Measurements from ENCODE around the gene HSD11B1. TPM values are rescaled to one million over a fixed set of nuclear protein-coding genes. Genes with fewer than 3 reads are reported as not detected.

The HSD11B1 gene
- polyA plus RNA-seq, 3 donors, result not detected

GRCh38 chr1:209738270-209738669, 33.6 kb downstream of the HSD11B1 start:
- intact Hi-C loops (cut with micrococcal nuclease), result no loop called here
- no peaks in the 10 kb centered on the region for H3K27me3 ChIP-seq (ENCODE audit: control insufficient read depth in 2 of 2, insufficient read depth in 2 of 2, low read length in 2 of 2)
- no peak overlapping the region for H3K9ac ChIP-seq (ENCODE audit: insufficient read depth, low read length, poor library complexity, severe bottlenecking)
- no peak overlapping the region for H3K4me3 Mint-ChIP-seq
- H3K9me3 ChIP-seq (replicated peaks in 1 of 2; ENCODE audit: control insufficient read depth in 1 of 2, insufficient read depth in 1 of 2, low read length in 2 of 2), result no peaks in the 10 kb centered on the region
- no peaks in the 10 kb centered on the region for H3K36me3 ChIP-seq (replicated peaks in 1 of 2; ENCODE audit: control insufficient read depth in 1 of 2, insufficient read depth in 2 of 2, low read length in 2 of 2)
- no peak overlapping the region for H3K4me3 ChIP-seq (replicated peaks in 1 of 3; ENCODE audit: low read depth in 2 of 3, low read length in 3 of 3)
- H2AFZ ChIP-seq (ENCODE audit: insufficient read depth, low read depth, low read length, poor library complexity, severe bottlenecking), result no peak overlapping the region
- no peak overlapping the region for H3K4me2 ChIP-seq (replicated peaks; ENCODE audit: extremely low read depth, low read length, poor library complexity, severe bottlenecking)
- H3K27ac ChIP-seq (ENCODE audit: low read depth in 1 of 2, low read length in 2 of 2), result no peak overlapping the region
- H3K27me3 Mint-ChIP-seq (ENCODE audit: low read depth in 3 of 3), result peaks cover 0 to 5% (median 2%) of the 10 kb centered on the region in 3 donors
- peaks cover 20% of the 10 kb centered on the region for H3K4me1 Mint-ChIP-seq
- no peaks in the 10 kb centered on the region for H3K9me3 Mint-ChIP-seq
- no peak overlapping the region for H3K27ac Mint-ChIP-seq
- DNase-seq, result no peak
- no peaks in the 10 kb centered on the region for H3K79me2 ChIP-seq (ENCODE audit: insufficient read depth, low read length)
- H3K36me3 Mint-ChIP-seq, result no peaks in the 10 kb centered on the region
- H3K4me1 ChIP-seq (ENCODE audit: control insufficient read depth in 1 of 2, insufficient read depth in 2 of 2, low read length in 2 of 2), result peaks cover 13% of the 10 kb centered on the region in 2 donors
- WGBS (ENCODE audit: insufficient coverage), result no CpG with 5 or more reads among the region's 1 CpG
- no peak for TF ChIP-seq CTCF (IDR thresholded peaks at IDR 0.05)
- H4K20me1 ChIP-seq (ENCODE audit: insufficient read depth, low read length), result no peaks in the 10 kb centered on the region

GRCh38 chr1:209741193-209741592, 36.5 kb downstream of the HSD11B1 start:
- H3K27me3 Mint-ChIP-seq (ENCODE audit: low read depth in 3 of 3), result peaks cover 0 to 6% (median 2%) of the 10 kb centered on the region in 3 donors
- H3K4me2 ChIP-seq (replicated peaks; ENCODE audit: extremely low read depth, low read length, poor library complexity, severe bottlenecking), result no peak overlapping the region
- H3K9me3 ChIP-seq (replicated peaks in 1 of 2; ENCODE audit: control insufficient read depth in 1 of 2, insufficient read depth in 1 of 2, low read length in 2 of 2), result no peaks in the 10 kb centered on the region
- H3K27ac ChIP-seq (ENCODE audit: low read depth in 1 of 2, low read length in 2 of 2), result no peak overlapping the region
- H3K9me3 Mint-ChIP-seq, result no peaks in the 10 kb centered on the region
- intact Hi-C loops (cut with micrococcal nuclease), result loop anchor here (5.0 to 10.0 kb wide), 2 partner anchors 39 to 46 kb away; partner anchors contain the start of gene HSD11B1 (in 1 of the 2)
- no peak overlapping the region for H3K27ac Mint-ChIP-seq
- no peak overlapping the region for H3K4me3 ChIP-seq (replicated peaks in 1 of 3; ENCODE audit: low read depth in 2 of 3, low read length in 3 of 3)
- H4K20me1 ChIP-seq (ENCODE audit: insufficient read depth, low read length), result no peaks in the 10 kb centered on the region
- no peaks in the 10 kb centered on the region for H3K27me3 ChIP-seq (ENCODE audit: control insufficient read depth in 2 of 2, insufficient read depth in 2 of 2, low read length in 2 of 2)
- H3K4me3 Mint-ChIP-seq, result no peak overlapping the region
- no peaks in the 10 kb centered on the region for H3K36me3 Mint-ChIP-seq
- no peak overlapping the region for H2AFZ ChIP-seq (ENCODE audit: insufficient read depth, low read depth, low read length, poor library complexity, severe bottlenecking)
- no peaks in the 10 kb centered on the region for H3K36me3 ChIP-seq (replicated peaks in 1 of 2; ENCODE audit: control insufficient read depth in 1 of 2, insufficient read depth in 2 of 2, low read length in 2 of 2)
- H3K4me1 ChIP-seq (ENCODE audit: control insufficient read depth in 1 of 2, insufficient read depth in 2 of 2, low read length in 2 of 2), result no peaks in the 10 kb centered on the region
- H3K4me1 Mint-ChIP-seq, result peaks cover 7% of the 10 kb centered on the region
- no peak for DNase-seq
- no peak for TF ChIP-seq CTCF (IDR thresholded peaks at IDR 0.05)
- H3K79me2 ChIP-seq (ENCODE audit: insufficient read depth, low read length), result no peaks in the 10 kb centered on the region
- no peak overlapping the region for H3K9ac ChIP-seq (ENCODE audit: insufficient read depth, low read length, poor library complexity, severe bottlenecking)
- 94% methylated on average over 3 of the region's 3 CpGs for WGBS (ENCODE audit: insufficient coverage)

Data from CD14-positive monocyte (primary cell).